ENCODE measurements around the gene ZNF738.
"Not testable (repeated sequence)": the region's sequence is repeated elsewhere in the genome, so short reads cannot be mapped to it uniquely, and the experiment has no call there.

The ZNF738 gene

GRCh38 chr19:21358768-21359451, at the start of gene ZNF738:
TSS of gene ZNF738 (plus strand) at chr19:21359000. CDS start at chr19:21359141, 141 bp downstream.
- peak; percentile 93 for DNase-seq

DNA sequence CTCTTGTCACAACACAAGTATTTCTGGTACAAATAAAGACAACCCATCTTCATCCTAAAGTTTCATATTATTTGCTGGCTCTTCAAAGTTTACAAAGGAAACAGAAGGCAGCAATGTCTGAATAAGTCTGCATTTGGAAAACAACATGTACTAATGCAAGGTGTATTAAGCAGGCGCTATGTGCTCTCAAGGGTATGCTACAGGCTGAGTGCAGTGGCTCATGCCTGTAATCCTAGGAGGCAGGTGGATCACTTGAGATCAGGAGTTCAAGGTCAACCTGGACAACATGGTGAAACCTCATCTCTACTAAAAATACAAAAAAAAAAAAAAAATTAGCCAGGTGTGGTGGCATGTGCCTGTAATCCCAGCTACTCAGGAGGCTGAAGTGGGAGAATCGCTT, 46.0 kb upstream of the ZNF738 start:
- not testable (repeated sequence) for DNase-seq

- no peak for DNase-seq
Measured at GRCh38 chr19:21314676-21315075, 44.1 kb upstream of the ZNF738 start.

GRCh38 chr19:21317821-21318220, 41.0 kb upstream of the ZNF738 start:
- DNase-seq: no peak

DNA sequence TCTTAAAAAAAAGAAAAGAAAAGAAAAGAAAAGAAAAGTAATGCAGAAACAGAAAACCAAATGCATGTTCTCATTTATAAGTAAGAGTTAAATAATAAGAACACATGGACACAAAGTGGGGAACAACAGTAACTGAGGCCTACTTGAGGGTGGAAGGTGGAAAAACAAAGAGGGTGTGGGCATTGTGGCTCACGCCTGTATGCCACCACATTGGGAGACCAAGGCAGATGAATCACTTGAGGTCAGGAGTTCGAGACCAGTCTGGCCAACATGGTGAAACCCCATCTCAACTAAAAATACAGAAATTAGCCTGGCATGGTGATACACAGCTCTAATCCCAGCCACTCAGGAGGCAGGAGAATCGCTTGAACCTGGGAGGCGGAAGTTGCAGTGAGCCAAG, 37.7 kb upstream of the ZNF738 start:
- no peak for DNase-seq

GRCh38 chr19:21321996-21322395, 36.8 kb upstream of the ZNF738 start:
- no peak for DNase-seq

DNA sequence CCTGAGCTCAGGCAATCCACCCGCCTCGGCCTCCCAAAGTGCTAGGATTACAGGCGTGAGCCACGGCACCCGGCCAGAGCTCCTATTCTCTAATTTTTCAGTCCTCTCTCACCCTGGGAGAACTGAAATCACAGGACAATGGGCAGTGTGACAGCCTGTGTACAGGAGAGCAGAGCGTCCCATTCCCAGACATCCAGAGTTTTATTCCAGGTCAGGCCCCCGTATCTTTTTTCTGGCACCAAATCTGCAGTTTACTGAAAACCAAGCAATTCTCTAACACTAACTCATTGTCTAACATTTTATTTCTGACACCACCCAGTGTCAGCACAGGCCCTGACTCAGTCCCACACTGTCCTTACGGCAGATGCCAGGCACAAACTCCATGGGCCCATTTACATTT, 36.3 kb upstream of the ZNF738 start:
- no peak for DNase-seq

DNA sequence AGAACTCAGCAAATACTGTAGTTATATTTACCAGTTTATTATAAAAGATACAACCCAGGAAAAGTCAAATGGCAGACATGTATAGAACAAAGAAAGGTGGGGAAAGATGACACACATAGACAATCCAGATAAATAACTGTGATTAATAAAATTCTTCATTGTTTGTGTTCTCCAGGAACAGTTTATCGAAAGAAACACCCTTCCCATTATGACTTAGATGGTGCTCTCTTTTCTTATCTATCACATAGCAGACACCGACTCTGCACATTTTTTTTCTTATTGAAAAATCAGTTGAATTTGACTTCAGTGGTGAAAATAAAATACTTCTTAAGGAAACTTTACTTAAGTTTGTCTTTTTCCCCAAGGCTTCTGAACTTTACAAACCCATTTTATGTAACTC, 35.8 kb upstream of the ZNF738 start:
- DNase-seq: no peak

- DNase-seq: no peak
Measured at GRCh38 chr19:21326169-21326568, 32.6 kb upstream of the ZNF738 start.

DNA sequence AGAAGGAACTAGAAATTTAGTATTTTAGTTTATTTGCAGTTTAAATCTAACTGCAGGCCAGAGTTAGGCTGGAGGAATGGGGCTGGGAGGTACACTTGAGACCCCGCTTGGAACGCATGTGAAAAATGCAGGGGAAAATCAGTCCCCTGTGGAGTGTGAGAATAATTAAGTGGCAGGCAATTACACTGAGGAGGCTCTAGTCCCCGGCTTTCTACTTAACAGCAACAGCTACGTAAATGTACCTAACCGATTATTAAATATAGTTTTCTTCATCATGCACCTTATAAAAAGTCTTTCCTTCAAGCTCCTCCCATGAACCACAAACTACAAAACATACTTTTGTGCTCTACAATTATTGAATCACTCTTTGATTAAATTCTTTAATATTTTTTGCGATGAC, 30.4 kb upstream of the ZNF738 start:
- peak; percentile 18 for DNase-seq

DNA sequence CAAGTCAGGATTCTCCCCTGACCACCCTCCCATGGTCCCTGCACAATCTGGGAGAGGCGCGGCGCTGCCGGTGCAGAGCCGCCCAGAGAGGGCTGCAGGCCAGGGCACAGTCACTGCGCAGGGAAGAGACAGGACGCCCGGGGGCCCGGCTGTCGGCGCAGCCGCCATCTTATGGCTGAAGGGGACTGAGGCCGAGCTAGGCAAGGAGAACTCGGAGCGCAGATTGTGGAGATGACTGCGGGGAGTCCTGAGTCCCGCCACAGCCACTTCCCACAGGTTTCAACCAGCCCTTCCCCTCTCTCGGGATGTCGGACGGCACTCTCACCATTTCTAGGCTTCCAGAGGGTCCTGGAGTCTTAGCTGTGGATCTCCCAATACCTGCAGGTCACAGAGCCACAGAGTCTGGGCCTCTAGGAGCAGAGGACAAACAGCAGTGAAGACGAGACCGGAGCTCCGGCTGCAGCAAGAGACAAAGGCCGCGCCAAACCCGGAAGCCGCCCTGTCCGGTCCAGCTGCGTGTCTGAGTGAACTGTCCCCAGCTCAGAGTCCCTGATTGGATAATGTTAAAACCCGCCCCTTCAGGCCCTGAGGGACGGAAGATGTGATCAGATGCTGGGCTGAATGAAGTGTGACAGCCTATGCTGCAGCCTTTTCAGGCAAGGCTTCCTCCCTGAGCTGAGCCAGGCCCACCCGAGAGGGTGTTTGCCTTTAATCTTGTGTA, 29.8 kb upstream of the ZNF738 start, which contains the start of gene ZNF708:
Gene ZNF708 (minus strand): TSS at position 526 of the 721 bp plus-strand sequence. CDS start 198 bp downstream, at position 328.
- DNase-seq: peak; percentile 89

GRCh38 chr19:21335721-21336120, 23.1 kb upstream of the ZNF738 start:
- DNase-seq: no peak

- DNase-seq: not testable (repeated sequence)
Measured at GRCh38 chr19:21344841-21345240, 14.0 kb upstream of the ZNF738 start.

- DNase-seq: no peak
Measured at GRCh38 chr19:21352830-21353229, 6.0 kb upstream of the ZNF738 start.

- DNase-seq: no peak
Measured at GRCh38 chr19:21362291-21362690, 3.5 kb downstream of the ZNF738 start.

DNA sequence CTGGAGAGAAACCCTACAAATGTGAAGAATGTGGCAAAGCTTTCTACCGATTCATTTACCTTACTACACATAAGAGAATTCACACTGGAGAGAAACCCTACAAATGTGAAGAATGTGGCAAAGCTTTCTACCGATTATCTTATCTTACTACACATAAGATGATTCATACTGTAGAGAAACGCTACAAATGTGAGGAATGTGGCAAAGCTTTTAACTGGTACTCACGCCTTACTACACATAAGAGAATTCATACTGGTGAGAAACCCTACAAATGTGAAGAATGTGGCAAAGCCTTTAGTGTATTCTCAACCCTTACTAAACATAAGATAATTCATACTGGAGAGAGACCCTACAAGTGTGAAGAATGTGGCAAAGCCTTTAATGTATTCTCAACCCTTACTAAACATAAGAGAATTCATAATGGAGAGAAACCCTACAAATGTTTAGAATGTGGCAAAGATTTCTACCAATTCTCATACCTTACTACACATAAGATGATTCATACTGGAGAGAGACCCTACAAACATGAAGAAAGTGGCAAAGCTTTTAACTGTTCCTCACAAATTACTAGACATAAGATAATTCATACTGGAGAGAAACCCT, 25.3 kb downstream of the ZNF738 start:
- DNase-seq: no peak

- no peak for DNase-seq
Measured at GRCh38 chr19:21396121-21396520, 37.3 kb downstream of the ZNF738 start.

GRCh38 chr19:21396893-21397572, 38.2 kb downstream of the ZNF738 start, which contains the start of gene ZNF493:
TSS of gene ZNF493 (plus strand) at chr19:21397133. CDS start at chr19:21397238, 105 bp downstream.
- DNase-seq: peak; percentile 91

DNA sequence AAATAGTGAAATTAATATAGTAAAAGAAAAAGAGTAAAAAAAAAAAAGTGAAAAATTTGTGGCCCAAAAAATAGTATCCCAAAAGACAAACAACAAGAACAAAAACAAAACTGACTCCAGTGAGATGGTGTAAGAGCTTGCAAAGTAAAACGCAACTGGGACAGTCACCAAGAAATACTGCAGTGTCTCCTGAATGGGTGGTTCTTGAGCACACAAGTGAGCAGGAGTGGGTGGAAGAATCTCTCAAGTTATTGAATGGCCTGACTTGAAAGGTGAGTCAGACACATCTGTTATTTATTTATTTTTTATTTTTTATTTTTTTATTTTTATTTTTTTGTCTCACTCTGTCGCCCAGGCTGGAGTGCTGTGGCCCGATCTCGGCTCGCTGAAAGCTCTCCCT, 40.1 kb downstream of the ZNF738 start:
- DNase-seq: no peak

DNA sequence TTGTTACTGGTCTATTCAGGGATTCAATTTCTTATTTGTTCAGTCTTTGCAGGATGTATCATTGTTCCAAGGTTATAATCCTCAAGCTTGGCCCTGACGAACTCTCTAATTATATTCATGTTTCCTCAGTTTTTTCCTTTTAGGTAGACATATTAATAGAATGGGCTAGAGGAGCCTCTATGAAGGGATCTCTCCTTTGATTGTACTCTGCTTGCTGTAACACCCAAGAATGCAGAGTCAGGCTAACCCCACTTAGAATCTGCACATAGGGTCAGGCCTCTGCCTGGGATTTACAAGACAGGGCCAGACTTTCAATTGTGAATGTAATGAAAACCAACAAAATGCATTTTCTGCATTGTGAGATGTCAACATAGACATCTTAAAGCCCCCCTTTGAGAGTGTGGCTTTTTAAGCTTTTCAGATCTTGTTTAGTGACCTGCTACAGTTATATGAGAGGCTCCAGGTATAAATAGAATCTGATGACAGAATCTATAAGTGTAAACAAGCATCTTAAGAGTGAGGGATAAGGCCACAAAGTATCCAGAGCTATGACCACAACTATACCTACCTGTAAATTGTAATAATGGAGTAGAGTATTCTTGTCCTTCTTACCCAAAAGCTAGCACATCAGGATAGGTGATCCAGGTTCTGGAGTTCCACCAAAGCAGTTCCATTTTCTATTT, 43.6 kb downstream of the ZNF738 start:
- no peak for DNase-seq

DNA sequence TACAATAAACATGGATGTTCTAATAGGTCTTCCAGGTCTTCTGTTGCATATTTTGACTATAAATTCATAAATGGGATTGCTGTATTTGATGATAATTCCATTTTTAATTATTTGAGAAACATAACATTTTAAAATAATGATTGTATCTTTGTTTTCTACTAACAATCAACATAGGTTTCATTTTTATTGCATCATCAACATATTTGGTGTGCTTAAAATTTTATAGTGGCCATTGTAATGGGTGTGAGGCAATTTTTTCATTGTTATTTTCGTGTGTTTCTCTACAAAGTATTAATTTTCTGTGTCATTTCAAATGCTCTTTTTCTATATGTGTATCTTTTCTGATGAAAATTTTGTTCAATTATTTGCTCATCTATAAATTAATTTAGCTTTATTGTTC, 51.4 kb downstream of the ZNF738 start:
- no peak for DNase-seq

DNA sequence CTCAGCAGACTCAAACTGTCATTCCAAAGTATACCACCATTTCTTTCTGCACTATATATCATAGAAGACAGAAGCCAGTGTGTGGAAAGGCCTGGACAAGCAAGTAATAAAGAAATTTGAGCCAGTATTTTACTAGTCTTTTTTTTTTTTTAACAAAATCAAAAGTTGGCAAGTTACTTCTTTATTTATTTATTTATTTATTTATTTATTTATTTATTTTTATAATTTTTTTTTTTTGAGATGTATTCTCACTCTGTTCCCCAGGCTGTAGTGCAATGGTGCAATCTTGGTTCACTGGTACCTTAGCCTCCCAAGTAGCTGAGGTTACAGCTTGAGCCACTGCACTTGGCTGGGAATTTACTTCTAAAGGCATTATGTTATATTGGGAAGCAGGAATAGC, 63.4 kb downstream of the ZNF738 start:
- no peak for DNase-seq
